NCI-H1694 treated with DMSO at 0.1 percent for 48 hours (cell line): ENCODE data around the gene DLGAP4.

Source experiments
- DNase-seq: peaks from one replicate; lab custom pipeline; 2025; lab: John Stamatoyannopoulos, UW

The DLGAP4 gene

GRCh38 chr20:36305602-36306551, at the start of gene DLGAP4:
Gene DLGAP4 (plus strand): TSS chr20:36306339. CDS start chr20:36431718, 125,379 bp downstream.
- DNase-seq = no peak

DNA sequence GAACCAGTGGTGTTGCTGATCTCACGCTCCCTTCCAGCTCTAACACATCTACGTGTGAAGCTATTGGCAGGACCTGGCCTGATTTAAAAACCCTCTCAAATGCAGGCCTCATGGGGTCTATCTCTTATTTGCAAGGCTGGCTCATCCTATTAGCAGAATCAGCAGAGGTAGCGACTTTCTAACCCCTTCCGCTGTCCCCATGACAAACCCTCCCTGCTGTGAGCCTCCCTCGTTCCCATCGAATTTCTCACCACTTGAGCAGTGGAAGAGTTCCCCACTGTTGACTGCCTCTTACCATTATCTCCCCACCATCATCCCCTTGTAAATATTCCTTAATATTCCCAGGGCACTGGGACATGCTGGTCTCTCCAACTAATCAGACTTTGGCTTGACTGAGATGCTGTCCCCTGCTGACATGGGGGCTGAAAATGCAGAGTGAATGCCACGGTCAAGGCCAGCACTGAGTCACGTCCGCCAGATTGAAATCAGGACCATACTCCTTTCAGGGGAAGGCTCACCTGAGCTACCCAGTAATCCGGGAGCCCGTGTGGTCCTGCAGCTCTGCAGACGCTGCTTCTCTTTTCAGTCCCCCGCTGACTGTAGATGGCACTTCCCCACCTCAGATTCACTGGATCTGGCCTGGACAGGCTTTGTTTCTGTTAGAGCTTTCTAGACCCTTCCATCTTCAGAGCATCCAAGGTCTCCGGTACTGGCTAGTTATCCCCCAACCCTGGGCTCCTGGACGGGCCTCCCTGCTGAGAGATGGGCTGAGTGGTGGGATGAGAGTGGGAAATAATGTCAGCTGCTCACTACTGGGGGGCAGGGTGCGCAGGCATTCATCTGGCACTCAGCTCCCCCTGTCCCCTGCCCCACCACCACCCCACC, 46.7 kb upstream of the DLGAP4 start:
- no peak for DNase-seq

GRCh38 chr20:36260316-36260715, 45.8 kb upstream of the DLGAP4 start:
- no peak for DNase-seq

- DNase-seq = no peak
These were observed 44.6 kb upstream of the DLGAP4 start for GRCh38 chr20:36261389-36262105.

GRCh38 chr20:36262440-36262839, 43.7 kb upstream of the DLGAP4 start:
- DNase-seq = no peak

- DNase-seq = no peak
These were observed 41.5 kb upstream of the DLGAP4 start for GRCh38 chr20:36264426-36265246.

DNA sequence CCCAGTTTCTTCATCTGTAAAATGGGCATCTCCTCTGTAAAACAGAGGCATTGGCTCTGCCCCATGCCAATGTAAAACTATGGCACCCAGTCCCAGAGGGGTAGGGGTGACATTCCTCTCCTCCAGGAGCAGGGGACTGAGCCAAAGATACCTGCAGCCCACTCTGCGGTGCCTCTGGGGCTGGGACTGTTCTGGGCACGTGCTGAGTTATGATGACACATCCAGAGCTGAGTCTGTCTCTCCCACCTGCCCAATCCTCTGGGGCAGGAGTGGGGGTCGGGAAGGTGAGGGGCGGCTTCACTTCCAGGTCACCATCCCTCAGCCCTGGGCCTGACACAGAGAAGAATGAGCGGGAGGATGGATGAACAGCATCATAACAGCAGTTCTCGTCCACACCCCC, 40.0 kb upstream of the DLGAP4 start:
- DNase-seq = no peak

DNA sequence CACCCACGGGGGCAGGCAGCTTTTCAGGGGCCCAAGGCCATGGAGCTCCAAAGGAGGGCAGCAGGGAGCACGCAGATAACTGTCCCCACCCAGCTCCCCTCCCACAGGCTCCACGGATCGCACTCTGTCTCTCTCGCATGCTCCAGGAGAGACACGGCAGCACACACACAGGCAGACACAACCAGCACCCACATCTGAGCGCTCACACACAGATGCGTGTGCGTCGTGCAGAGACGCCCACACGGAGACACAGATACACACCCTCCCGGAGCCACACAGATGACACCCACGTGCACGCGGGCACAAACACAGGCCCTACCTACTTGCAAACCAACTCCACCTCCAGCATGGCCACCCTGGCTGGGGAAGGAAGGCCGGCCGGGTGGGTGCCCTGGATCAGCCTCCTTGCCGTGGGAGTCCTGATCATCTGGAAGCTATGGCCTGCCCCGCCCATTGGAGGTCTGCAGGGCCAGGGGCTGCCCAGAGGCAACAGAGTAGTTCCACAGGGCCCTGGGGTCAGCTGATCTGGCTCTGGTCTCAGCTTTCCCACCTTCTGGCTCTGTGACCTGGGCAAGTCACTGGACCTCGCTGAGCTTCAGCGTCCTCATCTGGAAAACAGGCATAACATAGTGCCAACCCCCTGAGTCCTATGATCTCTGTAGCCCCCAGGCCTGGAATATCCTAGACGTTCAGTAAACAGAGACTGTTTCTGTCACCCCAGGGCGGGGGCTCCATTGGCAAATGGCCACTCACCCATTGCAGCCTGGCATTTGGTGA, 38.3 kb upstream of the DLGAP4 start:
- DNase-seq = no peak

DNA sequence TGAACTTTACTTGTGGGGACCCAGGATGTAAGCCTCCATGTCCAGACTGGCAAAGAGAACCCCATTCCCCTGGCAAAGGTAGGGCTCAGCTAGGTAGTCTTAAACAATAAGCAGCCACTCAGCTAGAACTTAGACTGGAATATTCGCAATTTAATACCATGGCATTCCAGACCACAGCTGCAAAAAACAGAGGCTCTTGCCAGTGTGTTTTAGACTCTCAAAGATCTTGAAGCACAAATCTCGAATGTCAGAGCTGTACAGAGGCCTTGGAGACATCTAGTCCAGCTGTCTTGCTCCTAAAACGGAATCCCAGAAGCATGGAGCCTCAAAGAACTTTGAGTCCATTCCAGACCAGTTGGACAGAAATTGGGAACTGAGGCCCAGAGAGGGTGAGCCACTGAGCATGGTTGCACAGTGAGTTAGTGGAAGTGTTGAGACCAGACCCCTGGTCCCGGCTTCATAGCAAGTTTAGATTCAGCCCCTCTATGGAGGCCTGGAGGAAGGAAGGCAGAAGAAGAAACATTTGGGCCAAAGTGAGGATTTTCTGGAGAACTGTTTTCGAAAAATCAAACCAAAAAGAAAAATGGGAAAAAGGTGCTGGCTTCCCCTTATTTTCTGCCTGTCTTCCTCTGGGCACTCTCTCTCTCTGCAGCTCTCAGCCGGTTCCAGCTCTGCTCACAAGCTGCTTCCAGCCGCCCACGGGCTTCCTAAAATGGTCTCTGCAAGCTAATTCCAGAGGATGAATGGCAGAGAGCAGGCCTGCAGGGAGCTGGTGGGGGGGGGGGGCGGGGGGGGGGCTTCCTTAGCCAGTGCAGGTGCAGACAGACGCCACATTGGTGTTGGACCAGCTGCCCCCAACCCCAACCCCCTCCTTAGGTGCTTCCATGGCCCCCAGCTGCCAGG, 37.4 kb upstream of the DLGAP4 start:
- DNase-seq = no peak

DNA sequence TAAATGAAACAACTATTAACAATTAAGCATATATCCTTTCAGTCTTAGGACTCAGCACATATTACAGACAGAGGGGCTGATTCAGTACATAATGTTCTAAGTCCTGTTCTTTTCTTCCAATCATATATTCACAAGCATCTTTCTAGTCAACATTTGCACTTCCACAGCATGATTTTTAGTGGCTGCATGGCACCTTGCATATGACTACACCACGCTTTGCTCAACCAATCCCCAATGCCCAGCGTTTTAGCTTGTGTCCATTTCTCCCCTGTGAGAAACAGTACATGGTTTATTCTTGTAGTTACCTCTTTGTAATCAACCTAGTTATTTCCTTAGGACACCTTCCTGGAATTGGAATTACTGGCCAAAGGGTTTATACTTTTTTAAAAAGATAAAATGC, 36.6 kb upstream of the DLGAP4 start:
- no peak for DNase-seq

DNA sequence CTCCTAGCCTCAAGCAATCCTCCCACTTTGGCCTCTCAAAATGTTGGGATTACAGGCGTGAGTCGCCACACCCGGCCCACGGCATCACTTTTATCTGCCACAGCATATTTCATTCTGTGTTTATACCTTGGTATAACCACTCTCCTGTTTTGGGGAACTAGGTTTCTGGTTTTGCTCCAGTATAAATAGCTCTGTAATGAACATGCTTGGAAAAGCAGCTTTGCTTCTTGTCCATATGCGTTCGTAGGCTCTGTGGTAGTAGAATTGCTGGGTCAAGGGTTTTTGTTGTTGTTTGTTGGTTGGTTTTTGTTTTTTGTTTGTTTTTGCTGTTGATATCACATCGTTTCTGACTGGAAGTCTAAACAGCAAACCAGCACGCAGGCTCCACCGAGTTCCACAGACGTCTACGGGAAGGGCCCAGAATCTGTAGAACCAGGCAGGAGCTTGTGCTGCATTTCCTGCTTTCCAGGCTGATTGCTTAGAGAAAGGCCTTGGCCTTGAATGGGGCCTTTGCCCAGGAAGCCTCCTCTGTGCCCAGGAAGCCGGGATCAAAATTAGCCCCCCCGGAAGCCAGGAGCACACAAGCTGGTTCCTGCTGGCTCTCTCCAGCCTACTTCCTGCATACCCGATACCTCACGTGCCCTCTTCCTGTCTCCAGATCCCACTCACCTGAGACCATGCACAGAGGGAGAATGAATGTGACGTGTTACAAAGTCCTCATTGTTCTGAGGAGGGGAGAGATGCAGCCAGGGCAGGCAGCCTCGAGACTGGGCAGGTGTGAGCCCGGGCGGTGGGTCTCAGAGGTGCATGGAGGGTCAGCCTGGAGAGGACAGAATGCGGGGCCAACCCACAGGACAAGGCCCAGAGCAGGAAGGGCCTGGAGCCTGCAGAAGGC, 35.1 kb upstream of the DLGAP4 start:
- no peak for DNase-seq

DNA sequence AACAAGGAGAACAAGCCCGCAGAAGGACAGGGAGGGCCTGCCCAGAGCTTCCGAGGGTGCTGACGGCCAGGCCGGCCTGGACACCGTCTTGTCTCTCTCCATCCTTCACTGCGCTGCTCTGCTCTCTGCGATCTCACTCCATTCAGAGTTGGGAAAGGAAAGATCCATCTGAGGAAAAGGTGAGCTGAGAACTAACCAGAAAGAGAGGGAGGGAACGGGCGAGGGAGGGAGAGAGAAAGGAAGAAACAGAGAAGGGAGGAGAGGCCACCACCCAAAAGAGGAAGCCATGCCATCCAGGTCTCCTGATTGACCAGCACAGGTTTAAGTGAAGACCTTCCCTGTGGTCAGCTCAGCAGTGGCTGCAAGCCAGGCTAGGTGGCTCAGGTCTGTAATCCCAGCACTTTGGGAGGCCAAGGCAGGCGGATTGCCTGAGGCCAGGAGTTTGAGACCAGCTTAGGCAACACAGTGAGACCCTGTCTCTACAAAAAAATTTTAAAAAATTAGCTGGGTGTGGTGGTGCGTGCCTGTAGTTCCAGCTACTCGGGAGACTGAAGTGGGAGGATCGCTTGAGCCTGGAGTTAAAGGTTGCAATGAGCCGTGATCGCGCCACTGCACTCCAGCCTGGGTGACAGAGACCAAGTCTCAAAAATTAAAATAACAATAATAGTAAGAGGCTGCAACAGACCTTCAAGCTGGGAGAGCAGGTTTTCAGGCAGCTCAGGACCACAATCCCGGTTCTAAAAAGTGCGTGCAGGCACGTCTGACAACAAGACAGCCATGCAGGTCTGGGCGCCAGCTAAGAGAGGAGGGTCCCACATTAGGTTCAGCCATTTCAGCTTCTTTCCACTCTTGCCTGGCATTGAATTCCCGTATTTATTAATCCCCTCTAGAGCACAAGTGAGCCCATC, 34.2 kb upstream of the DLGAP4 start:
- no peak for DNase-seq

DNA sequence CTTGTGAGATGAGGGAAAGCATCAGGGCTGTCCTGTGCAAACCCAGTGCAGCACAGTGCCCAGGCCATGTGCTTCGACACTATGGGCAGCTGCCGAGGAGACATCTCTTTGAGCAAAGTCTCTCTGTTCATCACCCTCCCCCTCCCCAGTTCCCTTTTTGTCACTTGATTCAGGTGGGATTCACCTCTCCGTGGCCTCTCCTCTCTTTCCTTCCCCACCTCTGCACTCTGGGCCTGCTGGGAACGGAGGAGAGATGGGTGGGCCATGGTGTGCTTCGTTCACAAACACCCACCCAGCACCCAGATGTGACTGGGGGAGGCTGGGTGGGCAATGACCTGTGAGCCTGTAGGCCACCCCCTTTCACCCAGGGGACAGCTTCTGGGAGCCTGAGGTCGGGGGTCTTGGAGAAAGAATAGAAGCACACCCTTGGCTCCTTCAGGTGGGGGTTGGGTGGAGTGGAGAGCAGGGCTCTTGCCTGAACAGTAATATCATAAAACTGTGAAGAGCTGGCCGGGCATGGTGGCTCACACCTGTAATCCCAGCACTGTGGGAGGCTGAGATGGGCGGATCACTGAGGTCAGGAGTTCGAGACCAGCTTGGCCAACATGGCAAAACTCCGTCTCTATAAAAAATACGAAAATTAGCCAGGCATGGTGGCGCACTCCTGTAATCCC, 33.5 kb upstream of the DLGAP4 start:
- no peak for DNase-seq

DNA sequence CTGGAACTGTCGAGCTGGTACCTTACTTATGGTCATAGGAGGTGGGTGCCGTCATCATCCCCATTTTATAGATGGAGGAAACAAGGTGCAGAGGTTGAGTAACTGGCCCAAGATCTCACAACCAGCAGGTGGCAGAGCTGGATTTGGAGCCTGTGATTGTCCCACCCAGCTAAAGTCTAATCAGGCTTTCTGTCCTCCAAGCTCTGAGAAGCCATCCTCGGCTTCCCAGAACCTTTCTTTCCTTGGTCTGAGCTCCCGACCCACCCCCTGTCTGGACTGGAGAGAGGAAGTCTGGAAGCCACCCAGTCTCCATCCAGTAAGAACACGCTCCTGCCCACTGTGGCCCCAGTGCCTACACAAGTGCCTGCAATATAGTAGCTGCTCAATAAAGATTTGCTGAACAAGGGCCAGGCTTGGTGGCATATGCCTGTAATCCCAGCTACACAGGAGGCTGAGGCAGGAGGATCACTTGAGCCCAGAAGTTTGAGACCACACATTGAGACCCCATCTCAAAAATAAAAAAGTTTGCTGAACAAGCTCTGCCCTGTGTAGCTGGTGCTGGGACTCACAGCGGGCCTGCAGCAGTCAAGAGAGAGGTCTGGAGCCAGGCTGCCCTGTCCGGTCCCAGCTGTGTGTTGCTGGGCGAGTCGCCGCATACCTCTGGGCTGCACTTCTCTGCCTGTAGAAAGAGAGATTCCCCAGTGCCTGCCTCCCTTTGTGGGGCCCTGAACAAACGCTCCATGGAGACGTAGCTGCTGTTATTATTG, 32.5 kb upstream of the DLGAP4 start:
- peak; percentile 6 for DNase-seq

- DNase-seq = no peak
These were observed 31.8 kb upstream of the DLGAP4 start for GRCh38 chr20:36274181-36274841.
